ENCODE data around the gene CPEB2. TPM values are rescaled to one million over a fixed set of nuclear protein-coding genes. Genes with fewer than 3 reads are reported as not detected.

The CPEB2 gene
- total RNA-seq, 2 donors from 2014 or later, result 13.5 to 14.5 TPM

- Mint-ChIP-seq H3K4me1 (ENCODE audit: low read depth) (peaks cover 38% of the 10 kb centered on the region), H3K27ac (no peak overlapping the region), H3K27me3 (ENCODE audit: low read depth) (no peaks in the 10 kb centered on the region), H3K4me3 (no peak overlapping the region), H3K36me3 (ENCODE audit: insufficient read depth in 2 of 2) (peaks cover 2 to 7% of the 10 kb centered on the region in 2 donors), H3K9me3 (no peaks in the 10 kb centered on the region)
- ATAC-seq (replicated peaks in 1 of 2) (no peak), DNase-seq (no peak)
These were observed 12.9 kb downstream of the CPEB2 start for GRCh38 chr4:15015170-15015569.

DNA sequence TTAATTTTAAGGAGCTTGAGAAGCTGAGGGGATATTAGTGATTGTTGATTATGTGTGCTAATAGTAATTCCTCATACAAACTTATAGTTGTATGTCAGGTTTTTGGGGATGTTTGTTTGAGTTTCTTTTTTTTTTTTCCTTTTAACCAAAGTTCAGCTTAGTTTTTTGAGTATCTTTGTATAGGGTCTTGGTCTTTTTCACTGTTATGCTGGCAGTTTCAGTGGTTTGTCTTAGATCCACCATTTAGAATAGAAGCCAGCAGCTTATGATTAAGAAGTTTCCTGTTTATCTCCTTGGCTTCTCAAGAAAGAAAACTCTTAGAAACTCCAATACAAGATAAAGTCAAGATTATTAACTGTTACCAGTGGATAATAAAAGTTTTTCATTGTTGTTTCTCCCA, 16.1 kb downstream of the CPEB2 start:
- peak overlapping the region; percentile 94 for H3K27ac Mint-ChIP-seq
- H3K4me3 Mint-ChIP-seq, result peak overlapping the region; percentile 7 to 71
- DNase-seq (no peak), ATAC-seq (replicated peaks in 1 of 2) (no peak)
- no peaks in the 10 kb centered on the region for H3K9me3 Mint-ChIP-seq
- peaks cover 47% of the 10 kb centered on the region for H3K4me1 Mint-ChIP-seq (ENCODE audit: low read depth)
- H3K27me3 Mint-ChIP-seq (ENCODE audit: low read depth), result no peaks in the 10 kb centered on the region
- peaks cover 2 to 7% of the 10 kb centered on the region in 2 donors for H3K36me3 Mint-ChIP-seq (ENCODE audit: insufficient read depth in 2 of 2)

GRCh38 chr4:15020502-15021286, 18.4 kb downstream of the CPEB2 start:
- Mint-ChIP-seq H3K4me1 (ENCODE audit: low read depth) (peaks cover 43% of the 10 kb centered on the region), H3K9me3 (no peaks in the 10 kb centered on the region), H3K27ac (no peak overlapping the region), H3K27me3 (ENCODE audit: low read depth) (no peaks in the 10 kb centered on the region), H3K36me3 (ENCODE audit: insufficient read depth in 2 of 2) (peaks cover 2 to 14% of the 10 kb centered on the region in 2 donors), H3K4me3 (no peak overlapping the region)
- ATAC-seq (replicated peaks in 1 of 2) (no peak), DNase-seq (no peak)

DNA sequence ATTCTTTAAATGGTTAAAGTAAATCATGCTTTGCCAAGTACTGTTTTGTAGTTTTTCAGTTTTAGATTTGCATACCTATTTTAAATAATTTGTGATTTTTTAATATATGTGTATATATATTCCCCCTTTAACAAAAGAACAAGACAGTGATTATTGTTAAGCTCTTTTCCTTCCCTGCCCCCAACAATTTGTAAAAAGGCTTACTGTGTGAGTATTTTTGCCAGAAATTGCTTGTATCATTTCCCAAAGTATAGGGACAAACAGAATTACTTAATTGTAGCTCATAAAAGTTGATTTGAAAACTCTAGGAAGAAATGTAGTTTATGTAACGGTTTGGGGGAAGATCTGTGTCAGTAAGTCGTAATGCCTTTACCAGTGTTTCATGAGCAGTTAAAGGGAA, 19.0 kb downstream of the CPEB2 start:
- ATAC-seq (replicated peaks in 1 of 2) (no peak), DNase-seq (no peak)
- Mint-ChIP-seq H3K9me3 (no peaks in the 10 kb centered on the region), H3K27ac (no peak overlapping the region), H3K4me3 (peak overlapping the region in 1 of 2 donors; percentile 4), H3K4me1 (ENCODE audit: low read depth) (peaks cover 43% of the 10 kb centered on the region), H3K27me3 (ENCODE audit: low read depth) (no peaks in the 10 kb centered on the region), H3K36me3 (ENCODE audit: insufficient read depth in 2 of 2) (peaks cover 3 to 14% of the 10 kb centered on the region in 2 donors)

DNA sequence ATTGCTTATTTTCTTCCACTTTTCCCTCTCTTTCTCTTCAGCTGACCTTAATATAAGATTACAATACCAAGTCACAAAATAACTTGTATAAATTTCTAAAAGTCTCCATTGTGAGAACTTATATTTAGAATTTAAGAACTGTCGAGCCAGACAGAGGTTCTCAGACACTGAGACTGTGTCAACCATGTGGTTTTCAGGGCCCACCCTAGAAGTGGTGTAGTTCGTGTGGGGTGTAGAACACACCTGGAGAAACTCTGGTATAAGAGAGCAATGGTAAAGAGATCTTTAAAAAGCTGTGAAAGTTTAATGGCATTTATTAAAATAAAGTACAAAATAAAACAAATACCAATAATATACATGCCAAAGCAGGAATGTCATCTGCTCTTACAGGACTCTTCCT, 19.7 kb downstream of the CPEB2 start:
- Mint-ChIP-seq H3K27ac (peak overlapping the region; percentile 72), H3K4me1 (ENCODE audit: low read depth) (peaks cover 43% of the 10 kb centered on the region), H3K36me3 (ENCODE audit: insufficient read depth in 2 of 2) (peaks cover 3 to 14% of the 10 kb centered on the region in 2 donors), H3K4me3 (peak overlapping the region in 1 of 2 donors; percentile 37), H3K9me3 (no peaks in the 10 kb centered on the region), H3K27me3 (ENCODE audit: low read depth) (no peaks in the 10 kb centered on the region)
- ATAC-seq (replicated peaks in 1 of 2) (no peak), DNase-seq (no peak)

DNA sequence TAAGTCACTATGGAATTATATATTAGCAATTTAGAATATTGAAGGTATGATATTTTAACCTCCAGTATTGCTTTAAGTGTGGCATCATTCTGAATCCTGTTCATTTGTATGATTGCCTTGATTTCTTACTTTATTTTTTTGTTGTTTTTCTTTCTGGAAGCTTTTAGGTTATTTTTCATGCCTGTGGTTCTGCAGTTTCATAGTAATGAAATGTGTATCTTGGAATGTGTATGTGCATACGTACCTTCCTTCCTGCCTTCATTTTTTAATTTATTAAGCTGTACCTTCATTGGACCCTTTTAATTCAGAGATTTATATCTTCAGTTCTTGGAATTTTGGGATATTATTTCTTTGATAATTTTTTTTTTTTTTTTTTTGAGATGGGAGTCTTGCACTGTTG, 22.1 kb downstream of the CPEB2 start:
- Mint-ChIP-seq H3K9me3 (no peaks in the 10 kb centered on the region), H3K27me3 (ENCODE audit: low read depth) (no peaks in the 10 kb centered on the region), H3K4me3 (no peak overlapping the region), H3K36me3 (ENCODE audit: insufficient read depth in 2 of 2) (peaks cover 6 to 14% of the 10 kb centered on the region in 2 donors), H3K4me1 (ENCODE audit: low read depth) (peaks cover 36% of the 10 kb centered on the region), H3K27ac (no peak overlapping the region)
- DNase-seq, result no peak
- no peak for ATAC-seq (replicated peaks in 1 of 2)

GRCh38 chr4:15025693-15026092, 23.4 kb downstream of the CPEB2 start:
- Mint-ChIP-seq H3K27me3 (ENCODE audit: low read depth) (no peaks in the 10 kb centered on the region), H3K4me1 (ENCODE audit: low read depth) (peaks cover 24% of the 10 kb centered on the region), H3K27ac (no peak overlapping the region), H3K4me3 (no peak overlapping the region), H3K36me3 (ENCODE audit: insufficient read depth in 2 of 2) (peaks cover 4 to 9% of the 10 kb centered on the region in 2 donors), H3K9me3 (no peaks in the 10 kb centered on the region)
- ATAC-seq (replicated peaks in 1 of 2) (no peak), DNase-seq (no peak)

GRCh38 chr4:15027921-15028435, 25.7 kb downstream of the CPEB2 start:
- Mint-ChIP-seq H3K27ac (no peak overlapping the region), H3K27me3 (ENCODE audit: low read depth) (no peaks in the 10 kb centered on the region), H3K4me3 (no peak overlapping the region), H3K36me3 (ENCODE audit: insufficient read depth in 2 of 2) (peaks cover 4 to 9% of the 10 kb centered on the region in 2 donors), H3K4me1 (ENCODE audit: low read depth) (peaks cover 5% of the 10 kb centered on the region), H3K9me3 (no peaks in the 10 kb centered on the region)
- no peak for ATAC-seq (replicated peaks in 1 of 2)
- no peak for DNase-seq

GRCh38 chr4:15031197-15031596, 28.9 kb downstream of the CPEB2 start:
- H3K27ac Mint-ChIP-seq, result no peak overlapping the region
- H3K36me3 Mint-ChIP-seq (ENCODE audit: insufficient read depth in 2 of 2), result peaks cover 5 to 10% of the 10 kb centered on the region in 2 donors
- no peaks in the 10 kb centered on the region for H3K9me3 Mint-ChIP-seq
- no peaks in the 10 kb centered on the region for H3K27me3 Mint-ChIP-seq (ENCODE audit: low read depth)
- DNase-seq (no peak), ATAC-seq (replicated peaks in 1 of 2) (no peak)
- H3K4me3 Mint-ChIP-seq, result no peak overlapping the region
- H3K4me1 Mint-ChIP-seq (ENCODE audit: low read depth), result peaks cover 20% of the 10 kb centered on the region

DNA sequence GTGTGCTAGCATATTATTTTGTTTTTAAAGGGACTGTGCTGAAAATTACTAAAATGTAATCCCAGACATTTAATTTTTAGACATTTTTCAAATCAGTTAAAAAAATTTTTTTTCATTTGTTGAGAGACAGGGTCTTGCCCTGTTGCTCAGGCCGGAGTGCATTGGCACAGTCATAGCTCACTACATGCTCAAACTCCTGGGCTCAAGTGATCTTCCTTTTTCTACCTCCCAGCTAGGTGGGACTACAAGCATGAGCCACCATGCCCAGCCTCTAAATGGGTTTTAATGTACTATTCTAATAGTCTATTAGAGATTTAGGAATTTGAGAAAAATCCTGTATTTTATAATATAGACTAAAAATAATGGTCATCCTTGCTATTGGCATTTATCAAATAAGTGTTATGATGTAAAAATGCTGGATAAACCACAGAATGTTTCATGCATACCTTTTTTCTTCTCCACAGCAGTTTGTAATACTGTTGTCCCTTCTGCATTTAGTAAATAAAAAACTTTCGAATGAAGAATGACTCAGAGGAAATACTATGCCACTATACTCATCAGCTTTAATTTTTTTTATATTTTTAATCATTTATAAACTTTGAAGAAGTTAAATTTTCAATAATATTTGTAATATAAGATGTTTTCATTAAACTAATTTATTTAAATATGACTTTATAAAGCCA, 29.9 kb downstream of the CPEB2 start:
- peaks cover 5 to 10% of the 10 kb centered on the region in 2 donors for H3K36me3 Mint-ChIP-seq (ENCODE audit: insufficient read depth in 2 of 2)
- no peak for ATAC-seq (replicated peaks in 1 of 2)
- H3K4me1 Mint-ChIP-seq (ENCODE audit: low read depth), result peaks cover 19% of the 10 kb centered on the region
- no peaks in the 10 kb centered on the region for H3K9me3 Mint-ChIP-seq
- H3K4me3 Mint-ChIP-seq, result no peak overlapping the region
- H3K27ac Mint-ChIP-seq, result no peak overlapping the region
- no peaks in the 10 kb centered on the region for H3K27me3 Mint-ChIP-seq (ENCODE audit: low read depth)
- DNase-seq, result no peak

DNA sequence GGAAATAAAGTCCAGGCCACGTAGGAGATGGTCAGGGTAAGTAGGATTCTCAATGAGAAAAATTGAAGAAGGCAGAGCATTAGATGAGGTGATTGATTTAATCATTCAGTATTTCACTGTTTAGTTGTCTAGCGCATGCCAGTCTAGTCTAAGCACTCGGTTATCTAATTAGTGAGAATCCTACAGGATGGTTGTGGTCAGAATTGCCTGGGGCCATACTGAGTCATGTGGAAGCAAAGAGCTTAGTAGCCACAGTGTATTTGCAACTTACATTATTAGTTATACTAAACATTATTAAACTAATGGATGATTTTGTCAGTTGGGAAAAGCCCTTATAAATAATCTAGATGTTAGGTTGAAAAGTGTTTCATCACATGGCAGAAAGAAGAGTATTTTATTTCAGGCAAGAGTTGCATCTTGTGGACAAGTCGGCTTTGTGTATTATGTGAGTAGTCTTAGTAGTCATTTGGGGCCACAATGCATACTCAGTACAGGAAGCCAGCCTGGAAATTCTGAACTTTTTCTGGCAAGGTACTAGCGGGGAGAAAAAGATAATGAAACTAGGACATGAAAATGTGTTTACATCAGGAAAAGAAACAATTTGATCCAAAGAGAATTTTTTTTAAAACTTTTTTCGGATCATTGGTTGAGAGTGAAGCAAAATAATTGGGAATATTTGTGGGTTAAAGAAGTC, 31.9 kb downstream of the CPEB2 start:
- peak overlapping the region in 1 of 2 donors; percentile 54 for H3K4me3 Mint-ChIP-seq
- H3K27ac Mint-ChIP-seq, result peak overlapping the region; percentile 30
- DNase-seq (no peak), ATAC-seq (replicated peaks in 1 of 2) (peak in 1 of 2 donors; percentile 29)
- H3K36me3 Mint-ChIP-seq (ENCODE audit: insufficient read depth in 2 of 2), result peaks cover 3 to 8% of the 10 kb centered on the region in 2 donors
- peaks cover 15% of the 10 kb centered on the region for H3K4me1 Mint-ChIP-seq (ENCODE audit: low read depth)
- no peaks in the 10 kb centered on the region for H3K27me3 Mint-ChIP-seq (ENCODE audit: low read depth)
- no peaks in the 10 kb centered on the region for H3K9me3 Mint-ChIP-seq

- H3K4me1 Mint-ChIP-seq (ENCODE audit: low read depth), result peaks cover 15% of the 10 kb centered on the region
- ATAC-seq (replicated peaks in 1 of 2), result peak; percentile 99 to 100
- peak overlapping the region in 1 of 2 donors; percentile 0 for H3K4me3 Mint-ChIP-seq
- peak overlapping the region; percentile 30 for H3K27ac Mint-ChIP-seq
- H3K9me3 Mint-ChIP-seq, result no peaks in the 10 kb centered on the region
- H3K36me3 Mint-ChIP-seq (ENCODE audit: insufficient read depth in 2 of 2), result peaks cover 3 to 8% of the 10 kb centered on the region in 2 donors
- H3K27me3 Mint-ChIP-seq (ENCODE audit: low read depth), result no peaks in the 10 kb centered on the region
- DNase-seq, result peak in 1 of 2 donors; percentile 7
These were observed 32.9 kb downstream of the CPEB2 start for GRCh38 chr4:15035159-15035558.
